ENCODE measurements around the gene STX8.
"Not testable (repeated sequence)": the region's sequence is repeated elsewhere in the genome, so short reads cannot be mapped to it uniquely, and the experiment has no call there.

STX8 gene

GRCh38 chr17:9498490-9498889, 77.1 kb downstream of the STX8 start:
- DNase-seq (ENCODE audit: low spot score): no peak

GRCh38 chr17:9488556-9488955, 87.1 kb downstream of the STX8 start:
- no peak for DNase-seq (ENCODE audit: low spot score)

- no peak for DNase-seq (ENCODE audit: low spot score)
These were observed 88.2 kb downstream of the STX8 start for GRCh38 chr17:9487406-9487805.

GRCh38 chr17:9484789-9485188, 90.8 kb downstream of the STX8 start:
- no peak for DNase-seq (ENCODE audit: low spot score)

- DNase-seq (ENCODE audit: low spot score): no peak
These were observed 95.7 kb downstream of the STX8 start for GRCh38 chr17:9479964-9480363.

- no peak for DNase-seq (ENCODE audit: low spot score)
These were observed 96.7 kb downstream of the STX8 start for GRCh38 chr17:9478889-9479288.

- DNase-seq (ENCODE audit: low spot score): no peak
These were observed 100.4 kb downstream of the STX8 start for GRCh38 chr17:9475101-9475658.

- no peak for DNase-seq (ENCODE audit: low spot score)
These were observed 101.9 kb downstream of the STX8 start for GRCh38 chr17:9473711-9474110.

GRCh38 chr17:9472541-9472940, 103.1 kb downstream of the STX8 start:
- no peak for DNase-seq (ENCODE audit: low spot score)

GRCh38 chr17:9472094-9472493, 103.5 kb downstream of the STX8 start:
- no peak for DNase-seq (ENCODE audit: low spot score)

GRCh38 chr17:9470171-9470570, 105.4 kb downstream of the STX8 start:
- no peak for DNase-seq (ENCODE audit: low spot score)

GRCh38 chr17:9468937-9469336, 106.7 kb downstream of the STX8 start:
- DNase-seq (ENCODE audit: low spot score): no peak

GRCh38 chr17:9468532-9468931, 107.1 kb downstream of the STX8 start:
- DNase-seq (ENCODE audit: low spot score): no peak

- DNase-seq (ENCODE audit: low spot score): no peak
These were observed 108.1 kb downstream of the STX8 start for GRCh38 chr17:9467518-9467917.

- DNase-seq (ENCODE audit: low spot score): no peak
These were observed 110.3 kb downstream of the STX8 start for GRCh38 chr17:9465210-9465921.

- no peak for DNase-seq (ENCODE audit: low spot score)
These were observed 118.6 kb downstream of the STX8 start for GRCh38 chr17:9457005-9457404.

GRCh38 chr17:9456330-9456729, 119.3 kb downstream of the STX8 start:
- no peak for DNase-seq (ENCODE audit: low spot score)

GRCh38 chr17:9451934-9452333, 123.7 kb downstream of the STX8 start:
- DNase-seq (ENCODE audit: low spot score): no peak

- not testable (repeated sequence) for DNase-seq (ENCODE audit: low spot score)
These were observed 128.3 kb downstream of the STX8 start for GRCh38 chr17:9447298-9447697.

- no peak for DNase-seq (ENCODE audit: low spot score)
These were observed 129.1 kb downstream of the STX8 start for GRCh38 chr17:9446528-9446927.

- no peak for DNase-seq (ENCODE audit: low spot score)
These were observed 130.2 kb downstream of the STX8 start for GRCh38 chr17:9445424-9445823.

- no peak for DNase-seq (ENCODE audit: low spot score)
These were observed 130.9 kb downstream of the STX8 start for GRCh38 chr17:9444687-9445086.

GRCh38 chr17:9443811-9444210, 131.8 kb downstream of the STX8 start:
- no peak for DNase-seq (ENCODE audit: low spot score)

- no peak for DNase-seq (ENCODE audit: low spot score)
These were observed 135.8 kb downstream of the STX8 start for GRCh38 chr17:9439851-9440250.
